ENCODE data around the gene COL25A1. TPM values are rescaled to one million over a fixed set of nuclear protein-coding genes. Genes with fewer than 3 reads are reported as not detected.
A peak's percentile ranks its signal among the peaks of the same experiment; 100 is the strongest.
"Not testable (repeated sequence)": the region's sequence is repeated elsewhere in the genome, so short reads cannot be mapped to it uniquely, and the experiment has no call there.

The COL25A1 gene
- total RNA-seq, 1 donor from 2014 or later, result 0.75 TPM

GRCh38 chr4:108877821-108878220, 424.6 kb downstream of the COL25A1 start:
- Histone ChIP-seq H3K4me1 (no peaks in the 10 kb centered on the region), H3K36me3 (no peaks in the 10 kb centered on the region), H3K27me3 (no peaks in the 10 kb centered on the region), H3K27ac (no peak overlapping the region), H3K4me3 (no peak overlapping the region), H3K9me3 (no peaks in the 10 kb centered on the region)
- ATAC-seq (no peak), DNase-seq (no peak)
- TF ChIP-seq, protein P1, sequence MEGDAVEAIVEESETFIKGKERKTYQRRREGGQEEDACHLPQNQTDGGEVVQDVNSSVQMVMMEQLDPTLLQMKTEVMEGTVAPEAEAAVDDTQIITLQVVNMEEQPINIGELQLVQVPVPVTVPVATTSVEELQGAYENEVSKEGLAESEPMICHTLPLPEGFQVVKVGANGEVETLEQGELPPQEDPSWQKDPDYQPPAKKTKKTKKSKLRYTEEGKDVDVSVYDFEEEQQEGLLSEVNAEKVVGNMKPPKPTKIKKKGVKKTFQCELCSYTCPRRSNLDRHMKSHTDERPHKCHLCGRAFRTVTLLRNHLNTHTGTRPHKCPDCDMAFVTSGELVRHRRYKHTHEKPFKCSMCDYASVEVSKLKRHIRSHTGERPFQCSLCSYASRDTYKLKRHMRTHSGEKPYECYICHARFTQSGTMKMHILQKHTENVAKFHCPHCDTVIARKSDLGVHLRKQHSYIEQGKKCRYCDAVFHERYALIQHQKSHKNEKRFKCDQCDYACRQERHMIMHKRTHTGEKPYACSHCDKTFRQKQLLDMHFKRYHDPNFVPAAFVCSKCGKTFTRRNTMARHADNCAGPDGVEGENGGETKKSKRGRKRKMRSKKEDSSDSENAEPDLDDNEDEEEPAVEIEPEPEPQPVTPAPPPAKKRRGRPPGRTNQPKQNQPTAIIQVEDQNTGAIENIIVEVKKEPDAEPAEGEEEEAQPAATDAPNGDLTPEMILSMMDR (IDR thresholded peaks at IDR 0.05), result no peak
- intact Hi-C loops (cut with DNase I), result no loop called here

DNA sequence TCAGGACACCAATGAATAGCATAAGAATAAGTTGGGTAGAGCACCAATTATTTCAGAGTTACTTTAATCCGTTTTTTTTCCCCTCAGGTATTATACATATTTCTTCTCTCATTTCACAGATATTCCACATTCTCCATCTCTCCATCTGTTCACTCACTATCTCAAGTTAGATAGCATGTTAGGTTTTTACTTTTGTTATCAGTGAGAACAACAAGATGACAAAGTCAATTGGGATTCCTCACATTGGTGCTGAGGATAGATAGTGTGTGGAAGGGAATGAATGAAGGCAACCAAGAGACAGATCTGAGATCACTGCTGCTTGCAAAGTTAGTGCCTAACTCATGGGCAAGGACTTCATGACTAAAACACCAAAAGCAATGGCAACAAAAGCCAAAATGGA, 427.7 kb downstream of the COL25A1 start:
- Histone ChIP-seq H3K27ac (no peak overlapping the region), H3K9me3 (no peaks in the 10 kb centered on the region), H3K36me3 (no peaks in the 10 kb centered on the region), H3K4me3 (no peak overlapping the region), H3K4me1 (no peaks in the 10 kb centered on the region), H3K27me3 (no peaks in the 10 kb centered on the region)
- TF ChIP-seq, protein P1 (IDR thresholded peaks at IDR 0.05), result no peak
- intact Hi-C loops (cut with DNase I), result no loop called here
- ATAC-seq (no peak), DNase-seq (no peak)

DNA sequence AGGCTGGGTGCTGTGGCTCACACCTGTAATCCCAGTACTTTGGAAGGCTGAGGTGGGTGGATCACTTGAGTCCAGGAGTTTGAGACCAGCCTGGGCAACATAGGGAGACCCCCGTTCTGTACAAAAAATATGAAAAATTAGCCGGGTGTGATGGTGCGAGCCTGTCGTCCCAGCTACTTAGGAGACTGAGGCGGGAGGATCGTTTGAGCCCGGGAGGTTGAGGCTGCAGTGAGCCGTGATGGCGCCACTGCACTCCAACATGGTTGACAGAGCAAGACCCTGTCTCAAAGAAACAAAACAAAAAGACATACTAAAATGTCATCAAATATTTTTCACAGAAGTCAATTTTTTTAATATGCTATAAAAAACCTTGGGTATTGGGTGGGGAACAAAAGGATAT, 432.5 kb downstream of the COL25A1 start:
- H3K4me1 ChIP-seq; H3K27ac ChIP-seq; H3K36me3 ChIP-seq; ATAC-seq; H3K9me3 ChIP-seq; DNase-seq; intact Hi-C loops (cut with DNase I); H3K4me3 ChIP-seq; H3K27me3 ChIP-seq: not testable (repeated sequence)

DNA sequence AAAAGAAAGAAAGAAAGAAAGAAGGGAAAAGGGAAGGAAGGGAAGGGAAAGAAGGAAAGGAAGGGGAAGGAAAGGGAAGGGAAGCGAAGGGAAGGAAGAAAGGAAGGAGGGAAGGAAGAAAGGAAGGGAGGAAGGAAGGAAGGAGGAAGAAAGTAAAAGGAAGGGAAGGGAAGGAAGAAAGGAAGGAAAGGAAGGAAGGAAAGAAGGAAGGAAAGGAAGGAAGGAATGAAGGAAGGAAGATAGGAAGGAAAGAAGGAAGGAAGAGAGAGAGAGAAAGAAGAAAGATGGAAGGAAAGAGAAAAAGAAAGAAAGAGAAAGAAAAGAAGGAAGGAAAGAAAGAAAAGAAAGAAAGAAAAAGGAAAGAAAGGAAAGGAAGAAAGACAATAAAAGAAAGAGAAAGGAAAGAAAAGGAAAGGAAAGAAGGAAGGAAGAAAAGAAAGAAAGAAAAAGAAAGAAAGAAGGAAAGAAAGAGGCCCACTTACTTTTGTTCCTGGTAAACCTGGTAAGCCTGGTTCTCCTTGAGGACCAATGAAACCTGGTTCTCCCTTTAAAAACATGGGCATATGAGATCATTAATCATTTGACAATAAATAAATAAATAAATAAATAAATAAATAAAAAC, 433.7 kb downstream of the COL25A1 start:
- no peak overlapping the region for H3K4me3 ChIP-seq
- TF ChIP-seq, protein P1 (IDR thresholded peaks at IDR 0.05), result no peak
- no peaks in the 10 kb centered on the region for H3K36me3 ChIP-seq
- no peaks in the 10 kb centered on the region for H3K4me1 ChIP-seq
- ATAC-seq (no peak), DNase-seq (no peak)
- intact Hi-C loops (cut with DNase I), result no loop called here
- H3K27ac ChIP-seq, result no peak overlapping the region
- no peaks in the 10 kb centered on the region for H3K27me3 ChIP-seq
- H3K9me3 ChIP-seq, result no peaks in the 10 kb centered on the region

- intact Hi-C loops (cut with DNase I), result no loop called here
- Histone ChIP-seq H3K9me3 (no peaks in the 10 kb centered on the region), H3K4me1 (no peaks in the 10 kb centered on the region), H3K27me3 (no peaks in the 10 kb centered on the region), H3K4me3 (no peak overlapping the region), H3K27ac (no peak overlapping the region), H3K36me3 (no peaks in the 10 kb centered on the region)
- DNase-seq (no peak), ATAC-seq (no peak)
- TF ChIP-seq, protein P1 (IDR thresholded peaks at IDR 0.05), result no peak
Observed at GRCh38 chr4:108867476-108867875, 435.0 kb downstream of the COL25A1 start.

DNA sequence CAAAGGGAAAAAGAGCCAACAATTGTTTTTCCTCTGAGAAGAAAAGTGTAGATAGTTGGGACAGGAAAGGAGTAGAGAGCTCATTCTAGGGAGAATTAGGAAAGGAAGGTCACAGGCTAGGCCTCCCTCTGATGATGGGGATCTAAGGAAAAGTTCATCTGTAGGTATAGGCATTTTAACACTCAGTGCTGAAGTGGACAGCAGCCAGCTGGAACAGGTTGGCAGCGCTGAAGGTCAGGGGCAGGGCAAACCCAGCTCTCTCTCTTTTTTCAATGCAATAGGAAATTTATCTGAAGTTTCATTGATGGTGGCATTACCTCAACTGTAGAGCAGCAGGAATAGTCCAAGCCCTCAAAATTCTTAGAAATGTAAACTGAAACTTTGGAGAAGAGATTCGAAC, 441.1 kb downstream of the COL25A1 start:
- H3K27me3 ChIP-seq, result no peaks in the 10 kb centered on the region
- peak; percentile 31 for ATAC-seq

More for the DNA sequence above, 441.1 kb downstream of the COL25A1 start:
- H3K4me1 ChIP-seq, result no peaks in the 10 kb centered on the region
- TF ChIP-seq, protein P1 (IDR thresholded peaks at IDR 0.05), result no peak
- DNase-seq, result no peak
- H3K4me3 ChIP-seq, result no peak overlapping the region
- H3K36me3 ChIP-seq, result no peaks in the 10 kb centered on the region
- no peak overlapping the region for H3K27ac ChIP-seq
- intact Hi-C loops (cut with DNase I), result no loop called here
- no peaks in the 10 kb centered on the region for H3K9me3 ChIP-seq
